WTC11 (cell line): ENCODE measurements around the gene CNPY1.

Experiments
- CREB1 ChIP-seq: sonication (generic); formaldehyde crosslinking; IDR thresholded peaks from 2 replicates; pipeline ENCODE4 v1.8.0; 2023; ENCODE audit warnings: mild to moderate bottlenecking, missing genetic modification reagents
- ELF4 ChIP-seq: sonication (generic); formaldehyde crosslinking; IDR thresholded peaks from 2 replicates; pipeline ENCODE4 v1.8.1; 2022; ENCODE audit warnings: low read depth, mild to moderate bottlenecking, moderate library complexity, missing genetic modification reagents
- FOXJ3 ChIP-seq: sonication (generic); formaldehyde crosslinking; IDR thresholded peaks from 2 replicates; pipeline ENCODE4 v1.9.0; 2021; ENCODE audit warnings: missing genetic modification reagents, mild to moderate bottlenecking, borderline replicate concordance
- IRF2 ChIP-seq: sonication (generic); formaldehyde crosslinking; IDR thresholded peaks from 2 replicates; pipeline ENCODE4 v1.8.0; 2022; ENCODE audit warnings: low read depth, missing genetic modification reagents, borderline replicate concordance
- MYBL2 ChIP-seq: sonication (generic); formaldehyde crosslinking; IDR thresholded peaks from 2 replicates; pipeline ENCODE4 v1.8.1; 2023; ENCODE audit warnings: mild to moderate bottlenecking, moderate library complexity, missing genetic modification reagents
- NFATC4 ChIP-seq: fragments of 250-450 bp; sonication (Bioruptor Pico); IDR thresholded peaks from 2 replicates; pipeline ENCODE4 v1.9.0; 2021; ENCODE audit warnings: mild to moderate bottlenecking
- NR2C2 ChIP-seq: sonication (generic); formaldehyde crosslinking; IDR thresholded peaks from 2 replicates; pipeline ENCODE4 v1.8.0; 2022; ENCODE audit warnings: mild to moderate bottlenecking, missing genetic modification reagents
- PRRX2 ChIP-seq: fragments of 250-450 bp; sonication (Bioruptor Pico); IDR thresholded peaks from 2 replicates; pipeline ENCODE4 v1.8.0; 2021; ENCODE audit warnings: mild to moderate bottlenecking
- TF ChIP-seq, protein P1 (sequence below): fragments of 200-600 bp; IDR thresholded peaks from 2 replicates; pipeline ENCODE4 v1.8.0; 2022; ENCODE audit warnings: antibody characterized with exemption
- TF ChIP-seq, protein P2 (sequence below): sonication (generic); formaldehyde crosslinking; IDR thresholded peaks from 2 replicates; pipeline ENCODE4 v1.8.0; 2022; ENCODE audit warnings: mild to moderate bottlenecking, missing genetic modification reagents
- TF ChIP-seq, protein P3 (sequence below): sonication (generic); formaldehyde crosslinking; IDR thresholded peaks from 2 replicates; pipeline ENCODE4 v1.8.1; 2023; ENCODE audit warnings: mild to moderate bottlenecking, missing genetic modification reagents, moderate library complexity
- TF ChIP-seq, protein P4 (sequence below): sonication (generic); formaldehyde crosslinking; IDR thresholded peaks from 2 replicates; pipeline ENCODE4 v1.8.1; 2022; ENCODE audit warnings: low read depth, missing genetic modification reagents, borderline replicate concordance
- TF ChIP-seq, protein P5 (sequence below): sonication (generic); formaldehyde crosslinking; IDR thresholded peaks from 2 replicates; pipeline ENCODE4 v1.8.1; 2022; ENCODE audit warnings: missing genetic modification reagents, borderline replicate concordance
- TF ChIP-seq, protein P6 (sequence below): fragments of 250-450 bp; sonication (Bioruptor Pico); IDR thresholded peaks from 2 replicates; pipeline ENCODE4 v1.9.0; 2021; ENCODE audit warnings: mild to moderate bottlenecking

DNA sequence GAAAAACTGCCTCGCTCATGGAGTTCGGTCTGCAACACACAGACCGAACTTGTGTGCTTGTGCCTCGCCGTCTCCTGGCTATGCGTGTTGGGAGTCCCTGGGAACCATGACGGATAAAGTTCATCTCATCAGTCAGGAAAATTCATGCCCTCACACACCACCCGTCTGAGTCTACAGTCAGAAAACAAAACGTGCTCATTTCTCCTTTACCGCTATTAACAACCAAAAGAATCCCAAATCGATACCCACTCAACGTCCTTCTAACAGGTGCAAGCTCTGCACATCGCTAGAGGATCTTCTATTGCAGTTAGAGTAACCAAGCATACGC lies 13.6 kb downstream of the CNPY1 start:
- no peak for TF ChIP-seq MYBL2 (CRISPR knock-in tag)
- TF ChIP-seq PRRX2 (CRISPR knock-in tag) = no peak
- TF ChIP-seq, protein P1, sequence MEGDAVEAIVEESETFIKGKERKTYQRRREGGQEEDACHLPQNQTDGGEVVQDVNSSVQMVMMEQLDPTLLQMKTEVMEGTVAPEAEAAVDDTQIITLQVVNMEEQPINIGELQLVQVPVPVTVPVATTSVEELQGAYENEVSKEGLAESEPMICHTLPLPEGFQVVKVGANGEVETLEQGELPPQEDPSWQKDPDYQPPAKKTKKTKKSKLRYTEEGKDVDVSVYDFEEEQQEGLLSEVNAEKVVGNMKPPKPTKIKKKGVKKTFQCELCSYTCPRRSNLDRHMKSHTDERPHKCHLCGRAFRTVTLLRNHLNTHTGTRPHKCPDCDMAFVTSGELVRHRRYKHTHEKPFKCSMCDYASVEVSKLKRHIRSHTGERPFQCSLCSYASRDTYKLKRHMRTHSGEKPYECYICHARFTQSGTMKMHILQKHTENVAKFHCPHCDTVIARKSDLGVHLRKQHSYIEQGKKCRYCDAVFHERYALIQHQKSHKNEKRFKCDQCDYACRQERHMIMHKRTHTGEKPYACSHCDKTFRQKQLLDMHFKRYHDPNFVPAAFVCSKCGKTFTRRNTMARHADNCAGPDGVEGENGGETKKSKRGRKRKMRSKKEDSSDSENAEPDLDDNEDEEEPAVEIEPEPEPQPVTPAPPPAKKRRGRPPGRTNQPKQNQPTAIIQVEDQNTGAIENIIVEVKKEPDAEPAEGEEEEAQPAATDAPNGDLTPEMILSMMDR = no peak
- TF ChIP-seq ELF4 (CRISPR knock-in tag) = no peak
- TF ChIP-seq, protein P2, sequence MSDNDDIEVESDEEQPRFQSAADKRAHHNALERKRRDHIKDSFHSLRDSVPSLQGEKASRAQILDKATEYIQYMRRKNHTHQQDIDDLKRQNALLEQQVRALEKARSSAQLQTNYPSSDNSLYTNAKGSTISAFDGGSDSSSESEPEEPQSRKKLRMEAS (CRISPR knock-in tag) = no peak
- TF ChIP-seq, protein P3, sequence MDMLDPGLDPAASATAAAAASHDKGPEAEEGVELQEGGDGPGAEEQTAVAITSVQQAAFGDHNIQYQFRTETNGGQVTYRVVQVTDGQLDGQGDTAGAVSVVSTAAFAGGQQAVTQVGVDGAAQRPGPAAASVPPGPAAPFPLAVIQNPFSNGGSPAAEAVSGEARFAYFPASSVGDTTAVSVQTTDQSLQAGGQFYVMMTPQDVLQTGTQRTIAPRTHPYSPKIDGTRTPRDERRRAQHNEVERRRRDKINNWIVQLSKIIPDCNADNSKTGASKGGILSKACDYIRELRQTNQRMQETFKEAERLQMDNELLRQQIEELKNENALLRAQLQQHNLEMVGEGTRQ (CRISPR knock-in tag) = no peak
- TF ChIP-seq IRF2 (CRISPR knock-in tag) = no peak
- no peak for TF ChIP-seq CREB1 (CRISPR knock-in tag)
- TF ChIP-seq, protein P4, sequence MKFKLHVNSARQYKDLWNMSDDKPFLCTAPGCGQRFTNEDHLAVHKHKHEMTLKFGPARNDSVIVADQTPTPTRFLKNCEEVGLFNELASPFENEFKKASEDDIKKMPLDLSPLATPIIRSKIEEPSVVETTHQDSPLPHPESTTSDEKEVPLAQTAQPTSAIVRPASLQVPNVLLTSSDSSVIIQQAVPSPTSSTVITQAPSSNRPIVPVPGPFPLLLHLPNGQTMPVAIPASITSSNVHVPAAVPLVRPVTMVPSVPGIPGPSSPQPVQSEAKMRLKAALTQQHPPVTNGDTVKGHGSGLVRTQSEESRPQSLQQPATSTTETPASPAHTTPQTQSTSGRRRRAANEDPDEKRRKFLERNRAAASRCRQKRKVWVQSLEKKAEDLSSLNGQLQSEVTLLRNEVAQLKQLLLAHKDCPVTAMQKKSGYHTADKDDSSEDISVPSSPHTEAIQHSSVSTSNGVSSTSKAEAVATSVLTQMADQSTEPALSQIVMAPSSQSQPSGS (CRISPR knock-in tag) = no peak
- TF ChIP-seq, protein P5, sequence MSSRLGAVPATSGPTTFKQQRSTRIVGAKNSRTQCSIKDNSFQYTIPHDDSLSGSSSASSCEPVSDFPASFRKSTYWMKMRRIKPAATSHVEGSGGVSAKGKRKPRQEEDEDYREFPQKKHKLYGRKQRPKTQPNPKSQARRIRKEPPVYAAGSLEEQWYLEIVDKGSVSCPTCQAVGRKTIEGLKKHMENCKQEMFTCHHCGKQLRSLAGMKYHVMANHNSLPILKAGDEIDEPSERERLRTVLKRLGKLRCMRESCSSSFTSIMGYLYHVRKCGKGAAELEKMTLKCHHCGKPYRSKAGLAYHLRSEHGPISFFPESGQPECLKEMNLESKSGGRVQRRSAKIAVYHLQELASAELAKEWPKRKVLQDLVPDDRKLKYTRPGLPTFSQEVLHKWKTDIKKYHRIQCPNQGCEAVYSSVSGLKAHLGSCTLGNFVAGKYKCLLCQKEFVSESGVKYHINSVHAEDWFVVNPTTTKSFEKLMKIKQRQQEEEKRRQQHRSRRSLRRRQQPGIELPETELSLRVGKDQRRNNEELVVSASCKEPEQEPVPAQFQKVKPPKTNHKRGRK (CRISPR knock-in tag) = no peak
- TF ChIP-seq, protein P6, sequence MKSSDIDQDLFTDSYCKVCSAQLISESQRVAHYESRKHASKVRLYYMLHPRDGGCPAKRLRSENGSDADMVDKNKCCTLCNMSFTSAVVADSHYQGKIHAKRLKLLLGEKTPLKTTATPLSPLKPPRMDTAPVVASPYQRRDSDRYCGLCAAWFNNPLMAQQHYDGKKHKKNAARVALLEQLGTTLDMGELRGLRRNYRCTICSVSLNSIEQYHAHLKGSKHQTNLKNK (CRISPR knock-in tag) = no peak
- TF ChIP-seq FOXJ3 (CRISPR knock-in tag) = no peak
- no peak for TF ChIP-seq NFATC4
- TF ChIP-seq NR2C2 = no peak
